Transverse colon (tissue), 4 donors: ENCODE measurements around the gene FCHSD2.

Experiments used
- EP300 ChIP-seq: sonication (generic); formaldehyde crosslinking; IDR thresholded peaks from one replicate; pipeline ENCODE4 v1.6.1; 2017; ENCODE audit warnings: antibody characterized with exemption, low read depth
- POLR2A ChIP-seq: fragments of 450-650 bp; IDR thresholded peaks from one replicate; pipeline ENCODE4 v1.6.1; 2016; ENCODE audit warnings: antibody characterized with exemption, mild to moderate bottlenecking, moderate library complexity
- POLR2AphosphoS5 ChIP-seq, 3 donors: sonication (generic); formaldehyde crosslinking; IDR thresholded peaks; one replicate each; pipeline ENCODE4 v1.6.1; 2016; ENCODE audit warnings: antibody characterized with exemption in 3 of 3
- TF ChIP-seq, protein P1 (sequence below), 5 experiments: fragments of 200-600 bp in 3 of 5; fragments of 450-650 bp in 2 of 5; sonication (generic) in 3 of 5; IDR thresholded peaks; 1 replicate in 2 of 5; 2 replicates in 3 of 5; pipeline ENCODE4 v1.5.1; 2016 to 2017; ENCODE audit warnings: antibody characterized with exemption in 5 of 5, inconsistent platforms in 3 of 5, mild to moderate bottlenecking in 2 of 5, moderate library complexity in 1 of 5

DNA sequence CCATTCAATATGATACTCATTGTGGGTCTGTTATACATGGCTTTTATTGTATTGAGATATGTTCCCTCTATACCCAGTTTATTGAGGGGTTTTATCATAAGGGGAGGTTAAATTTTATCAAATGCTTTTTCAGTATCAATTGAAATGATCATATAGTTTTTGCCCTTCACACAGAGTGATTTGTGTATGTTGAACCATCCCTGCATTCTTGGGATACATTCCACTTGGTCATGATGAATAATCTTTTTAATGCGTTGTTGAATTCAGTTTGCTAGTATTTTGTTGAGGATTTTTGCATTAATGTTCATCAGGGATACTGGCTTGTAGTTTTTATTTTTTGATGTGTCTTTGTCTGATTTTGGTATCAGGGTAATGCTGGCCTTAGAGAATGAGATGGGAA lies 229.9 kb downstream of the FCHSD2 start:
- TF ChIP-seq POLR2A (no peak), EP300 (no peak), POLR2AphosphoS5 (IDR thresholded peaks at IDR 0.05) (no peak)
- TF ChIP-seq, protein P1, sequence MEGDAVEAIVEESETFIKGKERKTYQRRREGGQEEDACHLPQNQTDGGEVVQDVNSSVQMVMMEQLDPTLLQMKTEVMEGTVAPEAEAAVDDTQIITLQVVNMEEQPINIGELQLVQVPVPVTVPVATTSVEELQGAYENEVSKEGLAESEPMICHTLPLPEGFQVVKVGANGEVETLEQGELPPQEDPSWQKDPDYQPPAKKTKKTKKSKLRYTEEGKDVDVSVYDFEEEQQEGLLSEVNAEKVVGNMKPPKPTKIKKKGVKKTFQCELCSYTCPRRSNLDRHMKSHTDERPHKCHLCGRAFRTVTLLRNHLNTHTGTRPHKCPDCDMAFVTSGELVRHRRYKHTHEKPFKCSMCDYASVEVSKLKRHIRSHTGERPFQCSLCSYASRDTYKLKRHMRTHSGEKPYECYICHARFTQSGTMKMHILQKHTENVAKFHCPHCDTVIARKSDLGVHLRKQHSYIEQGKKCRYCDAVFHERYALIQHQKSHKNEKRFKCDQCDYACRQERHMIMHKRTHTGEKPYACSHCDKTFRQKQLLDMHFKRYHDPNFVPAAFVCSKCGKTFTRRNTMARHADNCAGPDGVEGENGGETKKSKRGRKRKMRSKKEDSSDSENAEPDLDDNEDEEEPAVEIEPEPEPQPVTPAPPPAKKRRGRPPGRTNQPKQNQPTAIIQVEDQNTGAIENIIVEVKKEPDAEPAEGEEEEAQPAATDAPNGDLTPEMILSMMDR (IDR thresholded peaks at IDR 0.05) = no peak
